SHP77 treated with DMSO at 0.1 percent for 48 hours (cell line): ENCODE results near the gene CSAG2.

Experiments
- DNase-seq: peaks from one replicate; lab custom pipeline; 2025; lab: John Stamatoyannopoulos, UW

The CSAG2 gene

GRCh38 chrX:152663086-152663485 is 46.0 kb downstream of the CSAG2 start:
- DNase-seq: no peak

GRCh38 chrX:152658302-152658701 is 50.8 kb downstream of the CSAG2 start:
- DNase-seq: no peak
